Effector CD4-positive, alpha-beta T cell (primary cell): ENCODE data around the gene ELFN2.

Experiments
- DNase-seq: peaks from one replicate; pipeline ENCODE4 v3.0.0-alpha.2; 2020

Gene ELFN2

GRCh38 chr22:37426706-37427134 lies 559 bp downstream of the ELFN2 start:
- DNase-seq, result no peak

- DNase-seq, result no peak
These were observed 1.2 kb downstream of the ELFN2 start for GRCh38 chr22:37425800-37426705.

GRCh38 chr22:37425369-37425768 lies 1.9 kb downstream of the ELFN2 start:
- DNase-seq, result no peak

GRCh38 chr22:37423283-37423682 lies 4.0 kb downstream of the ELFN2 start:
- no peak for DNase-seq

- no peak for DNase-seq
These were observed 5.8 kb downstream of the ELFN2 start for GRCh38 chr22:37421468-37421877.

- no peak for DNase-seq
These were observed 6.4 kb downstream of the ELFN2 start for GRCh38 chr22:37420686-37421467.

GRCh38 chr22:37419969-37420685 lies 7.2 kb downstream of the ELFN2 start:
- DNase-seq, result no peak

GRCh38 chr22:37419370-37419968 lies 7.8 kb downstream of the ELFN2 start:
- DNase-seq, result no peak

- no peak for DNase-seq
These were observed 8.5 kb downstream of the ELFN2 start for GRCh38 chr22:37418627-37419369.

GRCh38 chr22:37417677-37418348 lies 9.5 kb downstream of the ELFN2 start:
- DNase-seq, result no peak

GRCh38 chr22:37417264-37417663 lies 10.0 kb downstream of the ELFN2 start:
- DNase-seq, result no peak

GRCh38 chr22:37416827-37417226 lies 10.5 kb downstream of the ELFN2 start:
- no peak for DNase-seq

- no peak for DNase-seq
These were observed 10.9 kb downstream of the ELFN2 start for GRCh38 chr22:37416389-37416788.

- no peak for DNase-seq
These were observed 12.1 kb downstream of the ELFN2 start for GRCh38 chr22:37415210-37415609.

GRCh38 chr22:37414288-37414687 lies 13.0 kb downstream of the ELFN2 start:
- DNase-seq, result no peak

- DNase-seq, result no peak
These were observed 13.7 kb downstream of the ELFN2 start for GRCh38 chr22:37413546-37413945.

GRCh38 chr22:37412495-37413250 lies 14.6 kb downstream of the ELFN2 start:
- no peak for DNase-seq

- DNase-seq, result no peak
These were observed 15.6 kb downstream of the ELFN2 start for GRCh38 chr22:37411655-37412054.

GRCh38 chr22:37410174-37411055 lies 16.9 kb downstream of the ELFN2 start:
- no peak for DNase-seq
